Panc1 (cell line): ENCODE data around the gene ZBED5. TPM values are rescaled to one million over a fixed set of nuclear protein-coding genes. Genes with fewer than 3 reads are reported as not detected.

ENCODE experiments used
- ATAC-seq: fragments of 200-7000 bp; cut with Tn5 transposase; 2 replicates; pipeline ENCODE4 v1.9.1; 2020; ENCODE audit warnings: mild to moderate bottlenecking, moderate library complexity
- BruUV-seq: library from RNA; stranded (reverse); fragments of 400-500 nt; replicated peaks from 2 replicates; lab custom pipeline; 2021; lab: Mats Ljungman, UMichigan
- CTCF ChIA-PET: fragments of 300-600 bp; sonication (Branson Sonifier 250); formaldehyde crosslinking; loops from one replicate; lab custom pipeline; 2022; ENCODE audit warnings: antibody characterized with exemption; lab: Charles Lee
- POLR2A ChIA-PET: fragments of 300-600 bp; sonication (Branson Sonifier 250); formaldehyde crosslinking; loops from one replicate; lab custom pipeline; 2022; ENCODE audit warnings: antibody characterized with exemption; lab: Charles Lee
- DNase-seq: peaks from one replicate; pipeline ENCODE4 v3.0.0-alpha.2; 2010; ENCODE audit warnings: low read depth, low spot score
- H3K27ac ChIP-seq: 2 replicates; pipeline ENCODE4 v1.5.1; 2011; ENCODE audit warnings: mild to moderate bottlenecking, low read length, inconsistent platforms
- H3K27me3 ChIP-seq: fragments of 200-500 bp; sonication (Bioruptor generic); 2 replicates; pipeline ENCODE4 v1.6.0; 2014; ENCODE audit warnings: low read length, inconsistent platforms; ENCODE audit not compliant: control insufficient read depth, insufficient read depth
- H3K36me3 ChIP-seq: fragments of 200-500 bp; sonication (Bioruptor generic); 2 replicates; pipeline ENCODE4 v1.5.1; 2014; ENCODE audit warnings: inconsistent platforms, mild to moderate bottlenecking, low read length, moderate library complexity; ENCODE audit not compliant: control insufficient read depth, insufficient read depth
- H3K4me1 ChIP-seq: 2 replicates; pipeline ENCODE4 v1.5.1; 2011; ENCODE audit warnings: inconsistent platforms, mild to moderate bottlenecking, low read length, moderate library complexity; ENCODE audit not compliant: control insufficient read depth, insufficient read depth
- H3K4me3 ChIP-seq, 2 experiments: 2 replicates each; pipeline ENCODE4 v1.5.1; 2011 to 2012; ENCODE audit warnings: low read depth in 2 of 2, low read length in 2 of 2, mild to moderate bottlenecking in 2 of 2, inconsistent platforms in 1 of 2, moderate library complexity in 1 of 2
- H3K9me3 ChIP-seq: fragments of 200-500 bp; sonication (Bioruptor generic); 2 replicates; pipeline ENCODE4 v1.5.1; 2014; ENCODE audit warnings: low read depth, mild to moderate bottlenecking, inconsistent platforms, low read length, moderate library complexity; ENCODE audit not compliant: control insufficient read depth, insufficient read depth
- CTCF ChIP-seq: fragments of 450-650 bp; IDR thresholded peaks from 2 replicates; pipeline ENCODE4 v1.5.1; 2017; ENCODE audit warnings: mild to moderate bottlenecking
- POLR2AphosphoS5 ChIP-seq: IDR thresholded peaks from 2 replicates; pipeline ENCODE4 v1.6.1; 2012; ENCODE audit warnings: mild to moderate bottlenecking, low read depth, low read length, moderate library complexity
- REST ChIP-seq, 2 experiments: IDR thresholded peaks; 2 replicates each; pipeline ENCODE4 v1.6.1; 2011 to 2012; ENCODE audit warnings: low read depth in 2 of 2, control low read depth in 1 of 2, low read length in 1 of 2, mild to moderate bottlenecking in 1 of 2, moderate library complexity in 1 of 2; ENCODE audit not compliant: insufficient read depth in 1 of 2
- SIN3A ChIP-seq: IDR thresholded peaks from 2 replicates; pipeline ENCODE4 v1.6.1; 2012; ENCODE audit warnings: low read depth, mild to moderate bottlenecking, low read length, moderate library complexity, borderline replicate concordance; ENCODE audit not compliant: insufficient read depth
- TCF7L2 ChIP-seq: IDR thresholded peaks from 2 replicates; pipeline ENCODE4 v1.6.1; 2011; ENCODE audit warnings: mild to moderate bottlenecking, low read depth, low read length, inconsistent platforms
- in situ Hi-C: cut with HindIII; loops from 2 replicates; pipeline ENCODE4 v1.10.0; 2016; ENCODE audit warnings: low sequenced_read_pairs, low pct_unique_long_range_greater_than_20kb
- intact Hi-C: fragments of 100-400 bp; cut with micrococcal nuclease; formaldehyde crosslinking; loops from one replicate; pipeline ENCODE4 v1.10.0; 2022; ENCODE audit not compliant: unreplicated experiment
- total RNA-seq: library from RNA; stranded (reverse); gene quantifications from one replicate; pipeline ENCODE4 v1.2.1, GENCODE V29; 2021; ENCODE audit not compliant: unreplicated experiment

ZBED5 gene
- total RNA-seq, 1 experiment from 2014 or later: 114 TPM

DNA sequence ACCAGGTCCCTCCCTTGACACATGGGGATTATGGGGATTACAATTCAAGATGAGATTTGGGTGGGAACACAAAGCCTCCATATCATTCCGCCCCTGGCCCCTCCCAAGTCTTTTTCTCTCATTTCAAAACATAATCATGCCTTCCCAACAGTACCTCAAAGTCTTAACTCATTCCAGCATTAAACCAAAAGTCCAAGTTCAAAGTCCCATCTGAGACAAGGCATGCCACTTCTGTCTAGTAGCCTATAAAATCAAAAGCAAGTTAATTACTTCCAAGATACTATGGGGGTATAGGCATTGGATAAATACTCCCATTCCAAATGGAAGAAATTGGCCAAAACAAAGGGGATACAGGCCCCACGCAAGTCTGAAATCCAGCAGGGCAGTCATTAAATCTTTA, 29.5 kb downstream of the ZBED5 start:
- ChIA-PET CTCF (no interaction called here), POLR2A (no interaction called here)
- no TSS peak for BruUV-seq
- no peaks in the 10 kb centered on the region for H3K9me3 ChIP-seq
- intact Hi-C loops: no loop called here
- in situ Hi-C loops: no loop called here
- H3K36me3 ChIP-seq: no peaks in the 10 kb centered on the region
- DNase-seq (no peak), ATAC-seq (no peak)
- H3K4me1 ChIP-seq: 0 out of 2 replicates have a peak, but pooled peaks cover under 1% of the 10 kb centered on the region
- no peaks in the 10 kb centered on the region for H3K27me3 ChIP-seq
- H3K27ac ChIP-seq: no peak overlapping the region
- no peak for TF ChIP-seq CTCF
- no peak overlapping the region for H3K4me3 ChIP-seq

DNA sequence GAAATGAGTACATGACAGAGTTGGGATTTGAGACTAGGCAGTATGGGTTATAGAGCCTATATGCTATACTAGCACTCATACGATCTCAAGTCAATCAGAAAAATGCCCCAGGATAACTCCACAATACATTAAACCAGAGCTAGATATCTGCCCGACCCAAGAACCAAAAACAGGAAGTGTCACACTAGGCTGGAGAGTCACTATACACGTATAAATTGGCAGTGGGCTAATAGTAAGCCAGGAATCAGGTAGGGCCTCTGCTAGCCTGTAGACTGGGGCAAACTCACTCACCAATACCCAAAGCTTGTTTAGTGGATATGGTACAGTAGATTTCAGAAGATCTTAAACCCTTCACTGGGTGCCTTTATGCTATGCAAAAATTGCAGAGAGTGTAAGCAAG, 33.0 kb downstream of the ZBED5 start:
- Histone ChIP-seq H3K27me3 (no peaks in the 10 kb centered on the region), H3K36me3 (no peaks in the 10 kb centered on the region), H3K27ac (no peak overlapping the region), H3K4me1 (0 out of 2 replicates have a peak, but pooled peaks cover 6% of the 10 kb centered on the region), H3K4me3 (no peak overlapping the region), H3K9me3 (no peaks in the 10 kb centered on the region)
- in situ Hi-C loops: no loop called here
- CTCF ChIA-PET: no interaction called here
- intact Hi-C loops: no loop called here
- DNase-seq (no peak), ATAC-seq (no peak)
- TF ChIP-seq TCF7L2 (no peak), CTCF (no peak), SIN3A (no peak), REST (IDR thresholded peaks at IDR 0.05; ENCODE audit: insufficient read depth in 1 of 2, low read depth in 2 of 2, low read length in 1 of 2) (no peak), POLR2AphosphoS5 (no peak)
- no TSS peak for BruUV-seq
- POLR2A ChIA-PET: interaction anchor here (0.6 kb wide), 1 partner anchor 7 kb away, joined by 5 read pairs; no protein-coding TSS in a partner anchor
